B cell (primary cell): ENCODE results near the gene SLC5A2. TPM values are rescaled to one million over a fixed set of nuclear protein-coding genes. Genes with fewer than 3 reads are reported as not detected.

ENCODE experiments used
- ATAC-seq: fragments of 200-7000 bp; cut with Tn5 transposase; one replicate; pipeline ENCODE4 v1.10.0; 2021; ENCODE audit warnings: low read depth, mild to moderate bottlenecking, moderate number of reproducible peaks, moderate library complexity
- CTCF ChIA-PET: fragments of 350-600 bp; sonication (Branson Sonifier 250); formaldehyde crosslinking; loops from one replicate; lab custom pipeline; 2021; ENCODE audit warnings: antibody characterized with exemption, inconsistent platforms; lab: Charles Lee
- POLR2A ChIA-PET: fragments of 350-600 bp; sonication (Branson Sonifier 250); formaldehyde crosslinking; loops from one replicate; lab custom pipeline; 2021; ENCODE audit warnings: antibody characterized with exemption; lab: Charles Lee
- DNase-seq: peaks from one replicate; pipeline ENCODE4 v3.0.0; 2013
- H2AFZ ChIP-seq: 2 replicates; pipeline ENCODE4 v1.6.1; 2012; ENCODE audit warnings: mild to moderate bottlenecking, low read depth, low read length; ENCODE audit not compliant: insufficient read depth, poor library complexity, severe bottlenecking
- H3K27ac ChIP-seq, 2 donors: 1 replicate in 1 of 2; 2 replicates in 1 of 2; pipeline ENCODE4 v1.5.1; 2012 to 2013; ENCODE audit warnings: low read length in 2 of 2, mild to moderate bottlenecking in 2 of 2, moderate library complexity in 1 of 2
- H3K27me3 ChIP-seq, 4 experiments: fragments of 200-600 bp in 1 of 4; sonication (generic) in 1 of 4; replicated peaks in 1 of 4; 1 replicate in 2 of 4; 2 replicates in 2 of 4; pipeline versions ENCODE4 v1.6.1 to v1.7.0; 2013 to 2016; ENCODE audit warnings: low read length in 3 of 4, mild to moderate bottlenecking in 2 of 4, mixed read lengths in 1 of 4, moderate library complexity in 1 of 4; ENCODE audit not compliant: insufficient read depth in 4 of 4, control insufficient read depth in 3 of 4; ENCODE audit errors: control extremely low read depth in 1 of 4
- H3K36me3 ChIP-seq, 2 experiments: replicated peaks in 1 of 2; 1 replicate in 1 of 2; 2 replicates in 1 of 2; pipeline versions ENCODE4 v1.6.1 to v1.7.1; 2013; ENCODE audit warnings: low read length in 1 of 2; ENCODE audit not compliant: insufficient read depth in 2 of 2, control insufficient read depth in 1 of 2; ENCODE audit errors: control extremely low read depth in 1 of 2, extremely low read depth in 1 of 2
- H3K4me1 ChIP-seq, 2 donors: fragments of 200-600 bp in 1 of 2; sonication (generic) in 1 of 2; 1 replicate in 1 of 2; 2 replicates in 1 of 2; pipeline versions ENCODE4 v1.5.1 to v1.6.1; 2013 to 2017; ENCODE audit warnings: low read length in 2 of 2; ENCODE audit not compliant: control insufficient read depth in 2 of 2, insufficient read depth in 2 of 2
- H3K4me2 ChIP-seq: replicated peaks from 2 replicates; pipeline ENCODE3; 2012; ENCODE audit warnings: mild to moderate bottlenecking, low read depth, low read length; ENCODE audit not compliant: poor library complexity, severe bottlenecking
- H3K4me3 ChIP-seq, 5 experiments: fragments of 200-600 bp in 1 of 5; sonication (generic) in 1 of 5; 1 replicate in 3 of 5; 2 replicates in 2 of 5; pipeline versions ENCODE4 v1.5.1 to v1.7.0; 2011 to 2016; ENCODE audit warnings: low read length in 4 of 5, mild to moderate bottlenecking in 4 of 5, low read depth in 2 of 5, control low read depth in 1 of 5, moderate library complexity in 1 of 5; ENCODE audit not compliant: insufficient read depth in 1 of 5; ENCODE audit errors: control extremely low read depth in 1 of 5, extremely low read depth in 1 of 5
- H3K79me2 ChIP-seq: fragments of 200-600 bp; sonication (generic); one replicate; pipeline ENCODE4 v1.6.0; 2016; ENCODE audit warnings: low read length; ENCODE audit not compliant: control insufficient read depth, insufficient read depth
- H3K9ac ChIP-seq: fragments of 200-600 bp; sonication (generic); 2 replicates; pipeline ENCODE4 v1.6.1; 2017; ENCODE audit warnings: mild to moderate bottlenecking, low read length, moderate library complexity
- H3K9me3 ChIP-seq, 3 donors: one replicate each; pipeline versions ENCODE4 v1.6.1 to v1.7.1; 2013; ENCODE audit warnings: low read length in 2 of 3; ENCODE audit not compliant: control insufficient read depth in 2 of 3, insufficient read depth in 1 of 3; ENCODE audit errors: control extremely low read depth in 1 of 3
- H4K20me1 ChIP-seq: 2 replicates; pipeline ENCODE4 v1.6.0; 2012; ENCODE audit warnings: mild to moderate bottlenecking, low read length; ENCODE audit not compliant: insufficient read depth, control insufficient read depth, poor library complexity, severe bottlenecking
- H3K27ac Mint-ChIP-seq: one replicate; pipeline ENCODE4 v1.8.0; 2021; ENCODE audit warnings: mixed read lengths
- H3K27me3 Mint-ChIP-seq: one replicate; pipeline ENCODE4 v1.8.0; 2021; ENCODE audit warnings: mixed read lengths
- H3K4me1 Mint-ChIP-seq: one replicate; pipeline ENCODE4 v1.8.0; 2021; ENCODE audit warnings: mixed read lengths
- H3K4me3 Mint-ChIP-seq: one replicate; pipeline ENCODE4 v1.8.0; 2021; ENCODE audit warnings: mixed read lengths
- H3K9me3 Mint-ChIP-seq: one replicate; pipeline ENCODE4 v1.8.0; 2022; ENCODE audit warnings: mixed read lengths; ENCODE audit not compliant: insufficient read depth
- EZH2 ChIP-seq: IDR thresholded peaks from 2 replicates; pipeline ENCODE4 v1.6.1; 2012; ENCODE audit warnings: borderline replicate concordance, low read depth, mild to moderate bottlenecking, moderate library complexity, low read length; ENCODE audit not compliant: insufficient read depth, poor library complexity, severe bottlenecking
- WGBS: methylation state at CpG from one replicate; pipeline ENCODE4 v1.1.5; 2013; ENCODE audit warnings: missing lambda C conversion rate; ENCODE audit not compliant: insufficient coverage; 5-methylcytosine and 5-hydroxymethylcytosine counted together
- intact Hi-C: fragments of 100-400 bp; cut with micrococcal nuclease; formaldehyde crosslinking; loops from one replicate; pipeline ENCODE4 v1.10.0; 2022
- polyA plus RNA-seq: library from polyadenylated mRNA; depleted of rRNA; stranded (reverse); fragments of >200 nt; gene quantifications from 2 replicates; pipeline ENCODE4 v1.2.3, GENCODE V29; 2012
- total RNA-seq, 2 donors: library from RNA; stranded (reverse); fragments of 120-200 nt in 1 of 2; gene quantifications; 1 replicate in 1 of 2; 2 replicates in 1 of 2; pipeline versions ENCODE4 v1.2.3 to v1.2.4, GENCODE V29; 2013 to 2022
- TF ChIP-seq, protein P1 (sequence below): fragments of 200-600 bp; IDR thresholded peaks from one replicate; pipeline ENCODE4 v1.8.0; 2022; ENCODE audit warnings: antibody characterized with exemption, mild to moderate bottlenecking

The SLC5A2 gene
- total and polyA plus RNA-seq, 2 donors (not counting 1 experiment from before 2014, with no cell fraction given) = 0.67 to 0.69 TPM

GRCh38 chr16:31531096-31531495, 48.2 kb downstream of the SLC5A2 start:
- DNase-seq (no peak), ATAC-seq (no peak)
- no peak overlapping the region for H3K4me3 ChIP-seq
- TF ChIP-seq, protein P1, sequence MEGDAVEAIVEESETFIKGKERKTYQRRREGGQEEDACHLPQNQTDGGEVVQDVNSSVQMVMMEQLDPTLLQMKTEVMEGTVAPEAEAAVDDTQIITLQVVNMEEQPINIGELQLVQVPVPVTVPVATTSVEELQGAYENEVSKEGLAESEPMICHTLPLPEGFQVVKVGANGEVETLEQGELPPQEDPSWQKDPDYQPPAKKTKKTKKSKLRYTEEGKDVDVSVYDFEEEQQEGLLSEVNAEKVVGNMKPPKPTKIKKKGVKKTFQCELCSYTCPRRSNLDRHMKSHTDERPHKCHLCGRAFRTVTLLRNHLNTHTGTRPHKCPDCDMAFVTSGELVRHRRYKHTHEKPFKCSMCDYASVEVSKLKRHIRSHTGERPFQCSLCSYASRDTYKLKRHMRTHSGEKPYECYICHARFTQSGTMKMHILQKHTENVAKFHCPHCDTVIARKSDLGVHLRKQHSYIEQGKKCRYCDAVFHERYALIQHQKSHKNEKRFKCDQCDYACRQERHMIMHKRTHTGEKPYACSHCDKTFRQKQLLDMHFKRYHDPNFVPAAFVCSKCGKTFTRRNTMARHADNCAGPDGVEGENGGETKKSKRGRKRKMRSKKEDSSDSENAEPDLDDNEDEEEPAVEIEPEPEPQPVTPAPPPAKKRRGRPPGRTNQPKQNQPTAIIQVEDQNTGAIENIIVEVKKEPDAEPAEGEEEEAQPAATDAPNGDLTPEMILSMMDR = no peak
- no peak for TF ChIP-seq EZH2
- H3K9me3 ChIP-seq = no peaks in the 10 kb centered on the region
- Mint-ChIP-seq H3K4me1 (peaks cover 20% of the 10 kb centered on the region), H3K4me3 (no peak overlapping the region), H3K27ac (no peak overlapping the region), H3K9me3 (no peaks in the 10 kb centered on the region), H3K27me3 (peaks cover 38% of the 10 kb centered on the region)
- H3K79me2 ChIP-seq = no peaks in the 10 kb centered on the region
- no peak overlapping the region for H2AFZ ChIP-seq
- intact Hi-C loops = no loop called here
- no peak overlapping the region for H3K4me2 ChIP-seq
- ChIA-PET CTCF (no interaction called here), POLR2A (no interaction called here)
- no peak overlapping the region for H3K27ac ChIP-seq
- H3K36me3 ChIP-seq = no peaks in the 10 kb centered on the region
- no CpG with 5 or more reads among the region's 1 CpG for WGBS
- H3K9ac ChIP-seq = no peak overlapping the region
- no peaks in the 10 kb centered on the region for H4K20me1 ChIP-seq
- peaks cover 16 to 26% of the 10 kb centered on the region in 2 donors for H3K4me1 ChIP-seq
- H3K27me3 ChIP-seq = peaks cover 0 to 41% (median 9%) of the 10 kb centered on the region in 4 experiments

DNA sequence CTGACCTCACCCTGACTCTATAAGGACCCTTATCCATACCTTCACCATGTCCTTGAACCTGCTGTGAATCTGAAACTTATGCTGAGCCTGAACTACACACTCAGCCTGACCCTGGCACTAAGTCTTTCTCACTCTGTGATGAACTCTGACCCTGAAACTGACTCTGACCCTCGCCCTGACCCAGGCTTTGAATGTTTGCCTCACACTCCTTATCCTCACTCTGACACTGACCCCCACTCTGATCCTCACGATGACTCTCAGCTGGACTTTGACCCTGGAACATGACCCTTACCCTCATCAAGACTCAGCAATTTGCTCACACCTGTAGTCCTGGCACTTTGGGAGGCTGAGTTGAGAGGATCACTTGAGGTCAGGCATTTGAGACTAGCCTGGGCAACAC, 49.2 kb downstream of the SLC5A2 start:
- Histone ChIP-seq H3K27me3 (peaks cover 0 to 46% (median 16%) of the 10 kb centered on the region in 4 experiments), H3K9ac (no peak overlapping the region), H3K4me3 (no peak overlapping the region), H3K4me1 (peaks cover 18 to 26% of the 10 kb centered on the region in 2 donors), H4K20me1 (no peaks in the 10 kb centered on the region), H2AFZ (no peak overlapping the region), H3K27ac (no peak overlapping the region), H3K9me3 (peaks cover 0 to 4% (median 0%) of the 10 kb centered on the region in 3 donors), H3K79me2 (no peaks in the 10 kb centered on the region), H3K4me2 (no peak overlapping the region), H3K36me3 (no peaks in the 10 kb centered on the region)
- H3K27ac Mint-ChIP-seq = no peak overlapping the region
- peaks cover 35% of the 10 kb centered on the region for H3K27me3 Mint-ChIP-seq
- 67% methylated on average over 2 of the region's 2 CpGs for WGBS
- ATAC-seq = no peak
- CTCF ChIA-PET = no interaction called here
- intact Hi-C loops = no loop called here
- H3K9me3 Mint-ChIP-seq = no peaks in the 10 kb centered on the region
- H3K4me1 Mint-ChIP-seq = peaks cover 20% of the 10 kb centered on the region
- TF ChIP-seq, protein P1 = no peak
- no peak for TF ChIP-seq EZH2
- POLR2A ChIA-PET = no interaction called here
- H3K4me3 Mint-ChIP-seq = no peak overlapping the region
- DNase-seq = no peak
